Fibroblast of lung (primary cell): ENCODE measurements around the gene PDE4B.

ENCODE experiments used
- CTCF ChIP-seq, 2 donors: IDR thresholded peaks in 1 of 2; conservative IDR thresholded peaks in 1 of 2; 1 replicate in 1 of 2; 2 replicates in 1 of 2; pipeline ENCODE4 v1.5.1; 2011 to 2012; ENCODE audit warnings: low read length in 2 of 2, control low read depth in 1 of 2, inconsistent platforms in 1 of 2, low read depth in 1 of 2, mild to moderate bottlenecking in 1 of 2
- EZH2 ChIP-seq: IDR thresholded peaks from 2 replicates; pipeline ENCODE4 v1.5.1; 2012; ENCODE audit warnings: low read length, control low read depth, mild to moderate bottlenecking; ENCODE audit errors: missing control alignments

GRCh38 chr1:65751961-65752360, 40.7 kb upstream of the PDE4B start:
- TF ChIP-seq EZH2, result no peak
- TF ChIP-seq CTCF (conservative IDR thresholded peaks at IDR 0.05 in 1 of 2, IDR thresholded peaks at IDR 0.05 in 1 of 2; ENCODE audit: low read depth in 1 of 2, low read length in 2 of 2), result no peak
